ENCODE measurements around the gene LRRC8E. TPM values are rescaled to one million over a fixed set of nuclear protein-coding genes. Genes with fewer than 3 reads are reported as not detected.
A peak's percentile ranks its signal among the peaks of the same experiment; 100 is the strongest.

LRRC8E gene
- total RNA-seq, 1 donor from 2014 or later = 8.5 TPM

- DNase-seq (ENCODE audit: low spot score) = peak; percentile 42
Observed at GRCh38 chr19:7868326-7868670, 20.0 kb upstream of the LRRC8E start.

GRCh38 chr19:7868671-7869452 is 19.4 kb upstream of the LRRC8E start:
- DNase-seq (ENCODE audit: low spot score) = peak; percentile 66

- DNase-seq (ENCODE audit: low spot score) = peak; percentile 76
Observed at GRCh38 chr19:7869453-7869909, 18.8 kb upstream of the LRRC8E start.

GRCh38 chr19:7869910-7870511 is 18.3 kb upstream of the LRRC8E start:
- peak; percentile 73 for DNase-seq (ENCODE audit: low spot score)

- DNase-seq (ENCODE audit: low spot score) = peak; percentile 81
Observed at GRCh38 chr19:7870571-7871436, 17.5 kb upstream of the LRRC8E start.

- peak; percentile 95 for DNase-seq (ENCODE audit: low spot score)
Observed at GRCh38 chr19:7871437-7872305, 16.6 kb upstream of the LRRC8E start.

GRCh38 chr19:7872306-7873204 is 15.8 kb upstream of the LRRC8E start:
- peak; percentile 42 for DNase-seq (ENCODE audit: low spot score)

GRCh38 chr19:7873304-7874075 is 14.8 kb upstream of the LRRC8E start:
- no peak for DNase-seq (ENCODE audit: low spot score)

GRCh38 chr19:7874076-7874896 is 14.0 kb upstream of the LRRC8E start, which contains the start of gene PRR36:
Gene PRR36 (minus strand): TSS chr19:7874390. CDS start chr19:7873689, 701 bp downstream.
- no peak for DNase-seq (ENCODE audit: low spot score)

GRCh38 chr19:7874897-7875273 is 13.4 kb upstream of the LRRC8E start:
- DNase-seq (ENCODE audit: low spot score) = no peak

GRCh38 chr19:7877249-7877836 is 11.0 kb upstream of the LRRC8E start:
- no peak for DNase-seq (ENCODE audit: low spot score)

GRCh38 chr19:7879111-7879807 is 9.1 kb upstream of the LRRC8E start:
- no peak for DNase-seq (ENCODE audit: low spot score)

GRCh38 chr19:7879836-7880235 is 8.5 kb upstream of the LRRC8E start:
- DNase-seq (ENCODE audit: low spot score) = no peak

- DNase-seq (ENCODE audit: low spot score) = no peak
Observed at GRCh38 chr19:7881910-7882309, 6.4 kb upstream of the LRRC8E start.

- no peak for DNase-seq (ENCODE audit: low spot score)
Observed at GRCh38 chr19:7883105-7883504, 5.2 kb upstream of the LRRC8E start.

- no peak for DNase-seq (ENCODE audit: low spot score)
Observed at GRCh38 chr19:7883796-7884570, 4.3 kb upstream of the LRRC8E start.

- DNase-seq (ENCODE audit: low spot score) = no peak
Observed at GRCh38 chr19:7885818-7886217, 2.5 kb upstream of the LRRC8E start.

Data from ureter (tissue), 1 donor.